GM19372 (cell line): Measurements from ENCODE around the gene UGT2B28.
"Not testable (repeated sequence)": the region's sequence is repeated elsewhere in the genome, so short reads cannot be mapped to it uniquely, and the experiment has no call there.

Experiments used
- ATAC-seq: cut with Tn5 transposase; IDR thresholded peaks from one replicate; pipeline ENCODE4 v1.9.1; 2021; ENCODE audit warnings: mild to moderate bottlenecking, low read depth, moderate library complexity; ENCODE audit not compliant: unreplicated experiment

Gene UGT2B28

DNA sequence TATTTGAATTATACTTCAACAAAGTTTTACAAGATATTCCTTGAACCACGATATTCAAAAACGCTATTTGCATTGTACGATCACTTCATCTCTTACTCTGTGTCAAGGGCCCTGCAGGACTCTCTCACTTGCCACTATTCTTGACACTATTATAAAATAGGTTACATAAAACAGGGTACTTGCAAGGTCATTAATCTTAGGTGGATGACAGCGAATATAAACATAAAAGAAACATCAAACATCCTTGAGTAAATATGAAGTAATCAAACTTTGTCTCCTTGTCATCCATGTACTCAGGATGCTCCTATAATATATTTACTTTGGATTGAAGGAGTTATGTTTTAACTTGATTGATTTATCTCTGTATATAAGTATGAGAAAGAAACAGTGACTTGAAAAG lies at the start of gene UGT2B28:
Gene UGT2B28, plus strand, starts transcription at position 395 of the 400 bp plus-strand sequence. CDS start 26 bp downstream, outside the sequence.
- ATAC-seq, result not testable (repeated sequence)

DNA sequence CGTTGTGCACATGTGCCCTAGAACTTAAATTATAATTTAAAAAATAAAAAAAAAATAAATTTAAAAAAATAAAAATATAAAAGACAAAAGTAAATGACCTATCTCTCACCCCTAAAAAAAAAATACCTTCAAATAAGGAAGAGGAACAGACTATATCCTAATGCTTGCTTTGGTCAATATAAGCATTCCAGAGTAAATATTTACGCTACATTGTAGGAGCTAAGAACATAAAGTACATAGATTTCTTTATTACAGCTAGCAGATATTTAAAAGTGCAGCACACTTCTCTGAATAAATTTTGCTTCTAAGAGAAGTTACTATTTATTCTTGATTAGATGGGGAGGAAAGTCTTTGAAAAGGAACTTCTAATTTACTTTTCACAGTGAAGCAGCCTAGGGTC lies 41.2 kb upstream of the UGT2B28 start:
- ATAC-seq, result no peak

DNA sequence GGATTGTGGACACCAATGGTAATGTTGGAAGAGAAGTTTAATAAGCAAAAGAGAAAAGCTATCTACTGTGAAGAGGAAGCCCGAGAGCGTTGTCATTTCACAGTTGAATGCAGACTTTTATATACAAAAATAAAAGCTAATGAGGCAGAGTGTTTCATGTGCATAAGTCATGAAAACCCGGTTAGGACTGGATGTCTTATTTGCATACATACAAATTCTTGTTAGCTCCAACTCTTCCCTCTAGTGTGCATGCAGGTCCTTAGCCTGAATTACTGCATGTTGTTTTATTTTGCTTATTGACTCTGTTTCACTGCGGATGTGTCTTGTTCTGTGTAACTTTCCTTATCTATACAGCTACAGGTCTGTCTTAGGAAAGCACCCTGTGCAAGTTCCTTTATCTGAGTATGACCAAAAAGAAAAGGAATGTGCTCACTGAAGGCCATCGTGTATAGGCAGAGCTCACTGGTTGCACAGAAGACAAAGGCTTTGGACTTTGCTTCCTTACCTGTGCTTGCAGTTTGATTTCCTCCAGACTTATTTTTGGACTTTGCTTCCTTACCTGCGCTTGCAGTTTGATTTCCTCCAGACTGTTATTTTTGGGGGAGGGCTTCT lies 40.6 kb upstream of the UGT2B28 start:
- no peak for ATAC-seq

DNA sequence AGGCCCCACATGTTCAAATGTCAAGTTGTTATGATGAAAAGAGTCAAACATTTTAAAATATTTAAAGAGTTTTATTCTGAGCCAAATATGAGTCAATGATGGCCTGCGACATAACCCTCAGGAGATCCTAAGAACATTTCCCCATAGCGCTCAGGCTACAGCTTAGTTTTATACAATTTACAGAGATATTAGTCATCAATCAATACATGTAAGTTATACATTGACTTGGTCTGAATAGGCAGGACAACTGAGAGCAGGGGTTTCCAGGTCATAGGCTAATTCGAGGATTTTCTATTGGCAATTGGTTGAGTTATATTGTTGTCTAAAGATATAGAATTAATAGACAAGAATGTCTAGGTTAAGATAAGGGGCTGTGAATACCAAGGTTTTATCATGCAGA lies 39.5 kb upstream of the UGT2B28 start:
- not testable (repeated sequence) for ATAC-seq

DNA sequence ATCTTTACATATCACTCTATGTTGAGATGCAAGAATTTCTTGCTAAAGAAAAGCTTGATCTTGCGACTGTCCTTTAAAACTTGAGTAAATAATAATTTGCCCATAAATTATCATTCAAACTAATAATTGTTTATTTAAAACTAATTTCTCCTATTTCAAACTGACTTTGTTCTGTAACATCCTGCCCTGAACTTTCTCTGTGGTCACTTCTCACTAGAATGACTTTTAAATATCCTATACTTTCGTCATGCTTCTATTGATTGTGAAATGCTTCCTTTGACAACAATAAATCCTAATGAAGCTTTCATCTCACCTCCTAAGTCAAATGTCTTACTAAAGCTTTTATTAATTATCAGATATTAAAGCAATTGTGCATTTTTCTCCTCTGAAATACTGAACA lies 38.5 kb upstream of the UGT2B28 start:
- not testable (repeated sequence) for ATAC-seq

DNA sequence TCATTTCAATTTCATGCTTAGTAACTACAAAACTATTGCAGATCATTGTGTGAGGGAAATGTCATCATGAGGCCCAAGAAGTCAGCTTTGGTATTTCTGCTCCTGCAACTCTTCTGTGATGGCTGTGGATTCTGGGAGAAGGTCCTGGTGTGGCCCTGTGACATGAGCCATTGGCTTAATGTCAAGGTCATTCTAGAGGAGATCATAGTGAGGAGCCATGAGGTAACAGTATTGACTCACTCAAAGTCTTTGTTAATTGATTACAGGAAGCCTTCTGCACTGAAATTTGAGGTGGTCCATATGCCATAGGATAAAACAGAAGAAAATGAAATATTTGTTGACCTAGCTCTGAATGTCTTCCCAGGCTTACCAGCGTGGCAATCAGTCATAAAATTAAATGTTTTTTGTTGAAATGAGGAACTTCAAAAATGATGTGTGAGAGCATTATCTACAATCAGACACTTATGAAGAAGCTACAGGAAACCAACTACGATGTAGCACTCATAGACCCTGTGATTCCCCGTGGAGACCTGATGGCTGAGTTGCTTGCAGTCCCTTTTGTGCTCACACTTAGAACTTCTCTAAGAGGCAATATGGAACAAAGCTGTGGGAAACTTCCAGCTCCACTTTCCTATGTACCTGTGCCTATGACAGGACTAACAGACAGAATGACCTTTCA lies 37.6 kb upstream of the UGT2B28 start:
- ATAC-seq, result not testable (repeated sequence)

DNA sequence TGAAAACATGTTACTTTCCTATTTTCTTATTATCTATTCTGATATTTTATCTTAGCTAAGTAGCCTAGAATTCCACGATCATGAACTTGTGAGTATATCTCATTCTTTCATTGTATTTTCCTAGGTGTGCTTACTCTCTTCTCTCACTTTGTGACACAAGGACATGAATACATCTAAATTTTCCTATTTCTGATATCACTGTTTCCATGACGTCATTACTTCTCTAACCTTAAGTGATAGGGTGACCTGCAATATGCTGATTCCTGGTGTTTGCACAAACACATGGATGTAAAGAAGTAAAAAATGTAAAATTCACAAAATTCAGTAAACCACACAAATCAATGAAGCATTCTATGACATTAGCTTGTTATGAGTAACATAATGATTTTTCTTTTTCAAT lies 29.4 kb upstream of the UGT2B28 start:
- ATAC-seq, result not testable (repeated sequence)

DNA sequence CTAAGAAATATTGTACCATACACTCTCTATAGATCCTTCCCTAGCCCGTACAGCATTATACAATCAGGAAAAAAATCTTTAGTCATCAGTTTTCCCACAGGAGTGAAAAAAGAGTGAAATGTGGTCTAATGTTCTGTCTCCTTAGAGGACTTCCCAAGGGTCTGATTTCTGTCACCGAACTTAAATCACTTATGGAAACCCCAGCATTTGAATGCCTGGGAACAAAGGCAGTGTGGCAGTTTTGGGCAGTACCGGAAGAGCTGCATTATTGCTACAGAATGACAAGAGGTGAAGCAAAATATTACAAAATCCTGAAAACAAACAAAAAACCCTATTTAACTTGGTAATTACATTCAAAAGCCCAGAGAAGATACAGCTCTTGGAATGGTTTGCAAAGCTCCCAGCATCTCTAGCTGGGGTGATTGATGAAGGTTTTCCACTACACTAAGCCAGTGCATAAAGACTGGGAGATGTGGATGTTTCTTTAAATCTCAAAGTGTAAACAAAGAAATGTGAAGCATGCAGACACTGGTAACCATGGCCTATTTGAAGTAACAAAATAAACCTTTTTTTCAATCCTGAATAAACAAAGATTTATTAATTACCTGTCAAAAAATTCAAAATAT lies 27.0 kb upstream of the UGT2B28 start:
- ATAC-seq, result not testable (repeated sequence)

DNA sequence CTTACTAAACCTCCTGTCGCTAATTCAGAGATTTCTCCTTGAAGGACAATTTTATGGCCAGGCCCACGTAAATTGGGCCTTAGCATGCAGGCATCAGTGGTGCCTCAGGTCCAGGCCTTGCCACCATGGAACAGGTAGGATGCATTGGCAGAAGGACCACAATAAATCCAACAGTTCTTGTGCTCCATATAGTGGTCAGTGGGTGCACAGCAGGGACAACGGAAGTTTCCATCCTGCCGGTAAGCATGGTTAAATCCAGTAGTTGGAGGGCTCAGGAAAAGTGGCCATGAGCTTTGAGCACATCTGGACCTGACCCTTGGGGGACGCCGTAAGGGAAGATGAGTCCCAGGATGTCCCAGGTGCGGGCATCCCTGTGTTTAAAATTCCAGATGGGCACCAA lies 11.7 kb upstream of the UGT2B28 start:
- ATAC-seq, result not testable (repeated sequence)

DNA sequence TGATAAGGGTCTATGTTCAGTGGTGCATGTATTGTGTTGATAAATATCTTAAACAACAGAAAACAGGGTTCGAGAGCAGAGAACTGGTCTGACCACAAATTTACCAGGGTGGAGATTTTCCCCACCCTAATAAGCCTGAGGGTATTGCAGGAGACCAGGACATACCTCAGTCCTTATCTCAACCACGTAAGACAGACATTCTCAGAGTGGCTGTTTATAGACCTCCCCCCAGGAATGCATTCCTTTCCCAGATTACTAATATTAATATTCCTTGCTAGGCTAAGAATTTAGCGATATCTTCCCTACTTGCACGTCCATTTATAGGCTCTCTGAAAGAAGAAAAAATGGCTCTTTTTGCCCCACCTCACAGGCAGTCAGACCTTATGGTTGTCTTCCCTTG lies 16.1 kb downstream of the UGT2B28 start:
- not testable (repeated sequence) for ATAC-seq

DNA sequence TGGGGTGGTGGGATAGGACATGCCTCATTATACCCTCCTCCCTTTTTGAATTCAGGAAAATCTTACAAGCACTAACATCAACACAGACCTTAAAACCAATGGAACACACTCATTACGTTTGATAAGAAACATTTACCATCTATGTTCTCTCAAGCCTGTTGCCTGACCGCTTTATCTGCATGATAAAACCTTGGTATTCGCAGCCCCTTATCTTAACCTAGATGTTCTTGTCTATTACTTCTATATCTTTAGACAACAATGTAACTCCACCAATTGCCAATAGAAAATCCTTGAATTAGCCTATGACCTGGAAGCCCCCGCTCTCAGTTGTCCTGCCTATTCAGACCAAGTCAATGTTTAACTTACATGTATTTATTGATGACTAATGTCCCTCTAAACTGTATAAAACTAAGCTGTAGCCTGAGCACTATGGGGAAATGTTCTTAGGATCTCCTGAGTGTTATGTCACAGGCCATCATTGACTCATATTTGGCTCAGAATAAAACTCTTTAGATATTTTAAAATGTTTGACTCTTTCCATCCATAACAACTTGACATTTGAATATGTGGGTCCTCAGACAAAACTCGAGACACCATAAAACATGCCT lies 28.3 kb downstream of the UGT2B28 start:
- not testable (repeated sequence) for ATAC-seq

DNA sequence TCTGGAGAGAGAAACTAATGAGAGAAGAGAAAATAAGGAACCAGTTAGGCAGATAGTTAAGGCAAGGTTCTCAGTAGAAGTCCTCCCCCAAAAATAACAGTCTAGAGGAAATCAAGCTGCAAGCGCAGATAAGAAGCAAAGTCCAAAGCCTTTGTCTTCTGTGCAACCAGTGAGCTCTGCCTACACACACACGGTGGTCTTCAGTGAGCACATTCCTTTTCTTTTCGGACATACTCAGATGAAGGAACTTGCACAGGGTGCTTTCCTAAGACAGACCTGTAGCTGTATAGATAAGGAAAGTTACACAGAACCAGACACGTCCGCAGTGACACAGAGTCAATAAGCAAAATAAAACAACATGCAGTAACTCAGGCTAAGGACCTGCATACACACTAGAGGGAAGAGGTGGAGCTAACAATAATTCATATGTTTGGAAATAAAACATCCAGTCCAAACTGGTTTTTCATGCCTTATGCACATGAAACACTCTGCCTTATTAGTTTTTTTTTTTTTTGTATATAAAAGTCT lies 29.3 kb downstream of the UGT2B28 start:
- ATAC-seq, result not testable (repeated sequence)

DNA sequence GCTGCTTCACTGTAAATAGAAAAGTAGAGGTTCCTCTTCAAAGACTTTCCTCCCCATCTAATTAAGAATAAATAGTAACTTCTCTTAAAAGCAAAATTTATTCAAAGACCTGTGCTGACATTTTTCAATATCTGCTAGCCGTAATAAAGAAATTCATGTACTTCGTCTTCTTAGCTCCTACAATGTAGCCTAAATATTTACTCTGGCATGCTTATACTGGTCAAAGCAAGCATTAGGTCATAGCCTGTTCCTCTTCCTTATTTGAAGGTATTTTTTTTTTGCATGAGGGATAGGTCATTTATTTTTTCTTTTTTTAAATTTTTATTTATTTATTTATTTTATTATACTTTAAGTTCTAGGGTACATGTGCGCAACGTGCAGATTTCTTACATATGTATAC lies 30.0 kb downstream of the UGT2B28 start:
- not testable (repeated sequence) for ATAC-seq

DNA sequence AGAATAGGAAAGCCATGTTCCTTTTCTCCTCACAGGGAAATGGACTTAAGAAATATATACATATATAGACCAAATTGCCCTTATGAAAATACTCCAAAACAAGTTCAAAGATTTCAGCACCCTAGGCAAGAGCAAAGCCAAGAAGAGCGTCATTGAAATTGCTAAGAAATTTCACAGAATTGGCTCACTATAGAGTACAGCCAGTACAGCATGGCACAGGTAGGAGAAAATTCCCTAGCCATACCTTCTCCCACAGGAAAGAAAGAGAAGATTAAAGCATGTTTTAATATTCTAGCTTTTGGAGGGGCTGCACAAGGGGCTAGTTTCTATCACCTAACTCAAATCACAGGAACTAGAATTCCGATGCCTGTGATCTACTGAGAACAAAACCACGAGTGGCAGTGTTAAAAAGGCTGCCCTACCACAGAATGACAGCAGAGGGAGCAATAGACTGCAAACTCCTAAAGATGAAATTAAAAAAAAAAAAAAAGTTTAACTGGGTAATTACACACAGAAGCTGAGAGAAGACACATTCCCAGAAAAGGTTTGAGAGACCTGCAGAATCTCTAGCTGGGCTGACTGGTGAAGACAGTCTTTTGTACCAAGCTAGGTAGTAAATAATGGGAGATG lies 37.5 kb downstream of the UGT2B28 start:
- peak; percentile 59 for ATAC-seq

DNA sequence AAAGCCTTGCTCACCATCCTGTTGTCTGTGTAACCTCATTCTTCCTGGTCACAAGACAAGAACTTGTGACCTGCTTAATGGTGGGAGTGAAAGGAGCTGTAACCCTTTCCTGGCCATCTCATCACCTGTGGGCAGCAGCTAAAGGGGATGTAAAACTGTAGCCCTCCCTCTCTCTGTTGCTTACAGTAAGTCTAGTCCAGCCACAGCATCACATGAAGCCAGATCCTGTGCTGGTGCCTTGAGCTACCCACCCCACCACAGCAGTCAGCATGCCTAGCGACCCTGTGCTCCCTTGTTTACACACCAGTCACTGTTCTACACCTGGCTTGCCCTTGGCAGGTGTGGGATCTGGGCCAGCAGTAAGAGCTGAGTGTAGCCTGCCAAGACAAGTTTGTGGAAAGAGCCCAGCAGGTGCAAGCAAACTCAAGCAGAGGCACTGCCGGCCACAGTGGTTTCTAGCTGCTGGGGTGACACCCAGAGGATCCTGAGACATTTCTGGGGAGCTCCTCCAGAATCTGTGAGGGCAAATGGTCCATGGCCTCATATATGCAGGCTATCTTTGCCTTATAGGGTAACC lies 41.0 kb downstream of the UGT2B28 start:
- no peak for ATAC-seq

DNA sequence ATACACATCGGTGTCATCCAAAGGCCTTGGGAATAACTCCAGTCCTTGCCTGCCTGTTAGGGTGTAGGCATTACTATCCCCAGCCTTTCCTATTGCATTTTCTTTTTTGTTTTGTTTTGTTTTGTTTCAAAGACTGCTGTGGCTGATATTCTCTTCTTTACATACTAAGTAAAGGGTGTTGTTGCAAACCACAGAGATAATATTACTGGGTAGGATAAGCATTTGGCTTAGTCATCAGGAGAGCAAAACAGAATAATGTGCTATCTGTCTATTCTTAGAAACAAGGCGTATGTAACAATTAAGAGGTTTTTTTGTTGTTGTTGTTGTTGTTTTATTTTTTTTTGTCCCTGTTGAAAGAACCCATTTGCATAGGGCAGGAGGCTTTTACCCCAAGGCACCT lies 41.8 kb downstream of the UGT2B28 start:
- no peak for ATAC-seq

DNA sequence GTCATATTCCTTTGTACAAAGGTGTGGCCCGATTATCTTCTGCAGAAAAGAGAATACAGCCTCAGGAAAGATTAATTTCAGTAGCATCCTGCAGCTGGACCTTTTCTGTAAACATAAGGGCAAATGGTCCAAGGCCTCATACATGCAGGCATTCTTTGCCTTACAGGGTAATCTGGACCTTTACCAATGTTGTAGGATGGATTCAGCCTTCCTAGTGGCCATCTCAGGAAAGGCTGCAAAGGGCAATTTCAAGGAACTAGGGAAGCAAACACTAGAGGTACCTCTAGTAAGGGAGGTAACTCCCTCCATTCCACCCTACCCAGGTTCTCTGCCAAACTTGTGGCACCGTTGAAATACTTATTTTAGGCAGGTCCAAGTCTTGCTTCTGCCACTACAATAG lies 43.0 kb downstream of the UGT2B28 start:
- no peak for ATAC-seq

DNA sequence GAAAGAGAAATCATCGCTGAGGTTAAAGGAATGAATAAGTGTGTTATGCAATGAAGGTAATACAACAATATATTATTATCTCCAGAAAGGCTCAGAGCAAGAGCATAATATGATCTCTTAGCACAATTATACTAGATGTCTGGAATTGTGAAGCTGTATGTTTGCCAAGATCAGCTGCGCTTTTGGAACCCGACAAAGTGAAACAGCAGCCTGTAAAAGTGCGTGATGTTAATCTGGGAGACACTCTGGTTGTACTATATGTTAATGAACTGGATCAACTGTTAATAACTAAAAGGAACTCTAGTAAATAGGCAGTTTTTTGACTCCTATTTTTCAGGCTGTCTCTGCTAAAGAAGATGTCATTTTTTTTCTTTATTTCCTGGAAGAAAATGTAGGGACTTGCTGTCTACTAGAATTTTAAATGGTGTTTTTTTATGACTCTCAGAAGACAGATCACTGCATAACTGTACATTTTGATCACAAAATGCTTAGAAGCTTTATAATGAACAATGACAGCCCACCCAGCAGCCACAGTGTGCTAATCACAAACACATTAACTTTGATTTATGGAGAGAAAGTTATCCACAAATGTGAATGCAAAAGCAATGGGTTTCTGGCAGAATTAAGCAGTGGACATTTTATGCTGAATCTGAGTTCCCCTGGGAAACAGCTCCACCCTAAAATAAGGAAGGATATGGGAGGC lies 50.2 kb downstream of the UGT2B28 start:
- ATAC-seq, result no peak

DNA sequence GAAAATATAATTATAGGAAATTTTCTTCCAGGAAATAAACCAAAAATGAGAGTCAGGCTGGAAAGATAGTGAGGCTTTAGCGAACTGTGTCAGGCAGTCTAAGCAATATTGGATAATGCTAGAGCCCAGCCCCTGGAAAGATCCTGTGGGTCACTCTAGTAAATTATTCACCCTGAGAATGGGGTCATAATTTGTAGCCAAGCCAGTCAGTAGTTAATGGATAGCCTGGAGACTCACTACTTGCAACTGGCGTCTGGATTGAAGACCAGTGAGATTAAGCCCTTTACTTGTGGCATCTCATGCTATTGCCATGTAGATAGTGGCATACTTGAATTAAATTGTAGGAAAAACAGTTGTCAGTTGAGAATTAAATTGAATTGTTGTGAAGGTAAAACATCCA lies 51.0 kb downstream of the UGT2B28 start:
- ATAC-seq, result not testable (repeated sequence)

DNA sequence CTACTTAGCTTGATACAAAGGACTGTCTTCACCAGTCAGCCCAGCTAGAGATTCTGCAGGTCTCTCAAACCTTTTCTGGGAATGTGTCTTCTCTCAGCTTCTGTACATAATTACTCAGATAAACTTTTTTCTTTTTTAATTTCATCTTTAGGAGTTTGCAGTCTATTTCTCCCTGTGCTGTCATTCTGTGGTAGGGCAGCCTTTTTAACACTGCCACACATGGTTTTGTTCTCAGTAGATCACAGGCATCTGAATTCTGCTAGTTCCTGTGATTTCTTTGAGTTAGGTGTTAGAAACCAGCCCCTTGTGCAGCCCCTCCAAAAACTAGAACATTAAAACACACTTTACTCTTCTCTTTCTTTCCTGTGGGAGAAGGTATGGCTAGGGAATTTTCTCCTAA lies 55.2 kb downstream of the UGT2B28 start:
- ATAC-seq, result not testable (repeated sequence)
